Chondrocyte (in vitro differentiated cells): ENCODE results near the gene VPS51. TPM values are rescaled to one million over a fixed set of nuclear protein-coding genes. Genes with fewer than 3 reads are reported as not detected.

Source experiments
- DNase-seq: peaks from one replicate; pipeline ENCODE4 v3.0.0; 2021; ENCODE audit warnings: mixed read lengths, low spot score
- H3K27ac Mint-ChIP-seq: one replicate; pipeline ENCODE4 v1.8.0; 2021; ENCODE audit warnings: mild to moderate bottlenecking, moderate library complexity, mixed read lengths; ENCODE audit not compliant: unreplicated experiment
- H3K27me3 Mint-ChIP-seq: 2 replicates; pipeline ENCODE4 v1.8.0; 2021; ENCODE audit warnings: low read depth, mixed read lengths
- H3K36me3 Mint-ChIP-seq: 2 replicates; pipeline ENCODE4 v1.8.0; 2021; ENCODE audit warnings: low read depth, mixed read lengths
- H3K4me1 Mint-ChIP-seq: 2 replicates; pipeline ENCODE4 v1.8.0; 2021; ENCODE audit warnings: low read depth, mild to moderate bottlenecking, mixed read lengths
- H3K4me3 Mint-ChIP-seq: one replicate; pipeline ENCODE4 v1.8.0; 2021; ENCODE audit warnings: mild to moderate bottlenecking, moderate library complexity, mixed read lengths; ENCODE audit not compliant: unreplicated experiment
- H3K9me3 Mint-ChIP-seq: 2 replicates; pipeline ENCODE4 v1.8.0; 2021; ENCODE audit warnings: low read depth, mixed read lengths
- total RNA-seq: library from RNA; stranded (reverse); gene quantifications from 3 replicates; pipeline ENCODE4 v1.2.1, GENCODE V29; 2021
- TF ChIP-seq, protein P1 (sequence below): fragments of 200-600 bp; sonication (generic); IDR thresholded peaks from 2 replicates; pipeline ENCODE4 v1.5.0; 2021; ENCODE audit warnings: antibody characterized with exemption, mild to moderate bottlenecking, moderate library complexity

VPS51 gene
- total RNA-seq, 1 donor from 2014 or later = 73.4 TPM

DNA sequence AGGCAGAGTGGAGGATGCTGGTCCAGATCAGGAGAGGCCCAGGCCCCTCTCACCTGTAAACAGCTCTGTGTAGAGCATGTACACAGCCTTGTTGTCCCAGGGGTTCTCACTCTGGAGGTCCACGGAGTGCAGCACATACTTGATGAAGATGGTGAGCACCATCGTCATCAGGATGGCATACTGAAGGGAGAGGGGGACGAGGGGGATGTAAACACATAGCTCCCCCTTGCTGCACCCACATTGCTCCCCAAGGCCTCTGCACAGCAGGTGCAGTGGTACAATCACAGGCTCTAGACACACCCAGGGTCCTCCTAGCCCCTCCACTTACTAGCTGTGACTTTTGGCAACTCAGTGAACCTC lies 35.4 kb downstream of the VPS51 start:
- TF ChIP-seq, protein P1, sequence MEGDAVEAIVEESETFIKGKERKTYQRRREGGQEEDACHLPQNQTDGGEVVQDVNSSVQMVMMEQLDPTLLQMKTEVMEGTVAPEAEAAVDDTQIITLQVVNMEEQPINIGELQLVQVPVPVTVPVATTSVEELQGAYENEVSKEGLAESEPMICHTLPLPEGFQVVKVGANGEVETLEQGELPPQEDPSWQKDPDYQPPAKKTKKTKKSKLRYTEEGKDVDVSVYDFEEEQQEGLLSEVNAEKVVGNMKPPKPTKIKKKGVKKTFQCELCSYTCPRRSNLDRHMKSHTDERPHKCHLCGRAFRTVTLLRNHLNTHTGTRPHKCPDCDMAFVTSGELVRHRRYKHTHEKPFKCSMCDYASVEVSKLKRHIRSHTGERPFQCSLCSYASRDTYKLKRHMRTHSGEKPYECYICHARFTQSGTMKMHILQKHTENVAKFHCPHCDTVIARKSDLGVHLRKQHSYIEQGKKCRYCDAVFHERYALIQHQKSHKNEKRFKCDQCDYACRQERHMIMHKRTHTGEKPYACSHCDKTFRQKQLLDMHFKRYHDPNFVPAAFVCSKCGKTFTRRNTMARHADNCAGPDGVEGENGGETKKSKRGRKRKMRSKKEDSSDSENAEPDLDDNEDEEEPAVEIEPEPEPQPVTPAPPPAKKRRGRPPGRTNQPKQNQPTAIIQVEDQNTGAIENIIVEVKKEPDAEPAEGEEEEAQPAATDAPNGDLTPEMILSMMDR = no peak
- Mint-ChIP-seq H3K4me3 (no peak overlapping the region), H3K36me3 (peaks cover 9% of the 10 kb centered on the region), H3K9me3 (no peaks in the 10 kb centered on the region), H3K27ac (no peak overlapping the region), H3K4me1 (peaks cover 25% of the 10 kb centered on the region), H3K27me3 (no peaks in the 10 kb centered on the region)
- DNase-seq = peak; percentile 35

DNA sequence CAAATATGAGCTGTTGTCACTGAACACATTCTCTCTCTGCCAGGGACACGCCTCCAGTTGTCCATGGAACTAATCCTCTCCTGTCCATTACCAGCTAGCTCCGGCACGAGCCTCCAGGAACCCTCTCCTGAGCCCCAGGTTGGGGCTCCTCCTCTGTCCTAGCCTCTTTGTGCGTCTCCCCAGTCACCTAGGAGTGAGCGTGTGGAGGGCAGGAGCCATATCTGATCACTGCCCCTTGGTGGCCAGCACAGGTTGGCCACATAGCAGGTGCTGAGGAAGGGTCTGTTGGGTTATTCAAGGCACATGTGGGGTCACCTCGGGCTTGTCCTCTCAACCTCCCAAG lies 35.9 kb downstream of the VPS51 start:
- no peaks in the 10 kb centered on the region for H3K9me3 Mint-ChIP-seq
- peaks cover 7% of the 10 kb centered on the region for H3K36me3 Mint-ChIP-seq
- H3K27ac Mint-ChIP-seq = peak overlapping the region; percentile 41
- TF ChIP-seq, protein P1 = no peak
- DNase-seq = peak; percentile 41
- peaks cover 25% of the 10 kb centered on the region for H3K4me1 Mint-ChIP-seq
- no peak overlapping the region for H3K4me3 Mint-ChIP-seq
- H3K27me3 Mint-ChIP-seq = no peaks in the 10 kb centered on the region

DNA sequence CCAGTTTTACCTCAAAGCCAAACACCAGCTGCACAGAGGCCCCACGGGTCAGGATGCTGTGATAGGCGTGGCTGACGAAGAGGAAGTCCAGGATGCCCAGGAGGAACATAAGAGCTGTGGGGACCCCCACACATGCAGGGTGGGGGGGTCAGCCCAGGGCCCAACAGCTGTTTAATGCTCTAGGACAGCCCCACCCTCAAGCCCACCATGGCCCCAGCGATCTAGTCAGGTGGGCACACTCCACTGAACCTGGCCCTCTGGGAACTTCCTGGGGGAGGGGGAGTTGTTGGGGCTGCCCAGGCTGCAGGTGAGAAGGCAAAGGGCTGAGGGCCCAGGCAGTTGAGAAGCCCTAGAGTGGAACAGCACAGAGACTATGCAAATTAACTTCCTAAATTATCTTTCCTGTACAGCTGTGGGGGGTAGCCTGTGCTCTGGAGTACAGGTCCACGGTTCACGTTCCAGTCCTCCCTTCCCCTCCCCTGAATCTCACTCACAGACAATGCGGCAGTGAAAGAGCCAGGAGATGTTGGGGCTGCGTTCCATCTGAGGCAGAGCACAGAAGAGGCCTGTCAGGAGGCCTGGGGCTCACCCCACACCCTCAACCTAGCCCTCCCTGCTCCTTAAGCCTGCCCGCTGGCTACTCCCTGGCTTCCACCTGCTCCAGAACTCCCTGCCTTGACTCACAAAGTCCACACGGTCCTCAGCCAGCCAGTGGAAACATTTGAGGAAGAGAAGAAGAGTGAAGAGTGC lies 36.4 kb downstream of the VPS51 start:
- peaks cover 25% of the 10 kb centered on the region for H3K4me1 Mint-ChIP-seq

DNA sequence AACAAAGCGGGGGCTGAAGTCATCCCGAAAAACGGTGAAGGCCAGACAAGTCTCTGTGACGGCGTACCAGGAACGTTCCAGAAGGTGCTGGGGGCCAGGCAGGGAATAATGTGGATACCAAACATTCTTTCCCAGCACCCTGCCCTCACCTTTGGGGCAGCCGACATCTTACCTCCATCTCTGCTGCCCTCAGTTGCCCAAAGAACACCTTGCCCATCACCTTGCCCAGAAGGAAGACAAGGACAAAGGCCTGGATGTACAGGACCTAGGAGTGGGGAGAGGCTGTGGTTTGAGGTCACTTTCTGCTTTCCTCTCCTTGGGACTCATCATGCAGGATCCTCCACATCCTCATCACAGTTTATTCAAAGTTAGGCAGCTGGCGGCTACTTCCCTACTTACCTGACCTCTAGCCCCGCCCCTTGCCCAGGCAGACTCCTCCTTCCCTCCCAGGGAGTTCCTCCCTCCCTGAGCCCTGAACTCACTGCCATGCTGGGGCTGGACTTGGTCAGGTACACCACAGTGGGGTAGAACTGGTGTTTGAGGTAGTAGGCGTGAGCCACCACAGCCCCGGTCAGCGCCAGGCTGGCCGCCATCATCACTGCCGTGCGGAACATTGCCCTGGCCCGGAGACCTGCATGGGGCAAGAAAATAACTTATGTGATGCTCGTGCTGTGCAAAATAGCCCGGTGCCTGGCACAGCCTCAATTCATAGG lies 37.1 kb downstream of the VPS51 start:
- peaks cover 7% of the 10 kb centered on the region for H3K36me3 Mint-ChIP-seq
- H3K27me3 Mint-ChIP-seq = no peaks in the 10 kb centered on the region

More for the DNA sequence above, 36.4 kb downstream of the VPS51 start:
- Mint-ChIP-seq H3K27ac (peak overlapping the region; percentile 41), H3K9me3 (no peaks in the 10 kb centered on the region), H3K27me3 (no peaks in the 10 kb centered on the region), H3K36me3 (peaks cover 7% of the 10 kb centered on the region), H3K4me3 (peak overlapping the region; percentile 92)
- DNase-seq = peak; percentile 59
- TF ChIP-seq, protein P1 = no peak

DNA sequence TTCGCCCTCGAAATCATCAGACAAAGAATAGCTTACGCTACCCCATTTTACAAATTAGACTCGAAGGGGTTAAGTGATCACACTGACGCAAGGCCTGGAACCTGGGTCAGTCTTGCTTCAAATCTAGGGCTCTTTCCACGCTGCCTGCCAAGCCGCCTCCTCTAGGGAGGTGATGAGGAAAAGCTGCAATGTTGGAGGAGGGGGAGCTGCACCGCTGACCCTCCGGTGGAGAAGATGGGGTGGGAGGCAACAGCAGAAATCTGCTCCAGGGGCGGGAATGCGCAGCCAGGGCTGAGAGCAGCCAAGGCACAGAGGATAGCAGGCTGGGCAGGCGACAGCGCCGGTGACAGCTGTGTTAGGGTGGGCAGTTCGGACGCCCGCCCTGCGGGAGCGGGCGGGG lies 37.7 kb downstream of the VPS51 start:
- no peak for DNase-seq
- no peaks in the 10 kb centered on the region for H3K27me3 Mint-ChIP-seq
- peaks cover 25% of the 10 kb centered on the region for H3K4me1 Mint-ChIP-seq
- peak overlapping the region; percentile 99 for H3K27ac Mint-ChIP-seq
- H3K36me3 Mint-ChIP-seq = peaks cover 7% of the 10 kb centered on the region
- peak overlapping the region; percentile 92 for H3K4me3 Mint-ChIP-seq
- no peaks in the 10 kb centered on the region for H3K9me3 Mint-ChIP-seq
- TF ChIP-seq, protein P1 = no peak

More for the DNA sequence above, 37.1 kb downstream of the VPS51 start:
- TF ChIP-seq, protein P1 = no peak
- peak; percentile 49 for DNase-seq
- Mint-ChIP-seq H3K4me3 (peak overlapping the region; percentile 92), H3K27ac (peak overlapping the region; percentile 99), H3K9me3 (no peaks in the 10 kb centered on the region), H3K4me1 (peaks cover 25% of the 10 kb centered on the region)
